H1 (cell line): Measurements from ENCODE around the gene MYH7. TPM values are rescaled to one million over a fixed set of nuclear protein-coding genes. Genes with fewer than 3 reads are reported as not detected.

Experiments used
- CTCF ChIA-PET: fragments of 300-600 bp; sonication (Branson Sonifier 250); formaldehyde crosslinking; loops from one replicate; lab custom pipeline; 2021; ENCODE audit not compliant: partially characterized antibody; lab: Charles Lee
- POLR2A ChIA-PET: fragments of 300-600 bp; sonication (Branson Sonifier 250); formaldehyde crosslinking; loops from one replicate; lab custom pipeline; 2021; ENCODE audit warnings: inconsistent platforms; ENCODE audit not compliant: partially characterized antibody; lab: Charles Lee
- DNase-seq, 2 experiments: peaks; one replicate each; pipeline versions ENCODE4 v3.0.0 to v3.0.0-alpha.2; 2010 to 2022; ENCODE audit warnings: low spot score in 2 of 2, low read depth in 1 of 2, mixed read lengths in 1 of 2
- FAIRE-seq: peaks from 2 replicates; lab custom pipeline; 2011; peaks lifted over from hg19 to GRCh38; lab: Jason Lieb, UNC
- H2AFZ ChIP-seq: 2 replicates; pipeline ENCODE4 v1.8.1; 2012; ENCODE audit warnings: low read length, inconsistent platforms
- H2AK5ac ChIP-seq: 2 replicates; pipeline ENCODE4 v1.6.1; 2013; ENCODE audit warnings: low read depth, low read length
- H2BK120ac ChIP-seq: replicated peaks from 2 replicates; pipeline ENCODE3; 2013; ENCODE audit warnings: low read depth, low read length, inconsistent platforms
- H2BK12ac ChIP-seq: 2 replicates; pipeline ENCODE4 v1.6.1; 2013; ENCODE audit warnings: low read depth, low read length
- H2BK15ac ChIP-seq: 2 replicates; pipeline ENCODE4 v1.6.1; 2013; ENCODE audit warnings: low read length
- H2BK20ac ChIP-seq: 2 replicates; pipeline ENCODE4 v1.6.1; 2013; ENCODE audit warnings: low read length
- H2BK5ac ChIP-seq: 2 replicates; pipeline ENCODE4 v1.6.1; 2013; ENCODE audit warnings: low read depth, low read length
- H3K14ac ChIP-seq: 2 replicates; pipeline ENCODE4 v1.6.1; 2013; ENCODE audit warnings: inconsistent platforms; ENCODE audit not compliant: insufficient read length
- H3K18ac ChIP-seq: 2 replicates; pipeline ENCODE4 v1.6.1; 2013; ENCODE audit warnings: low read length; ENCODE audit errors: extremely low read depth
- H3K23ac ChIP-seq: 2 replicates; pipeline ENCODE4 v1.6.1; 2013; ENCODE audit warnings: inconsistent platforms; ENCODE audit not compliant: insufficient read length
- H3K23me2 ChIP-seq: 2 replicates; pipeline ENCODE4 v1.6.1; 2013; ENCODE audit warnings: low read depth, low read length
- H3K27ac ChIP-seq: 2 replicates; pipeline ENCODE4 v1.6.1; 2011; ENCODE audit warnings: low read depth, low read length, inconsistent platforms
- H3K27me3 ChIP-seq, 4 experiments: replicated peaks in 1 of 4; 1 replicate in 1 of 4; 2 replicates in 3 of 4; pipeline versions ENCODE4 v1.6.1 to v1.8.1; 2011 to 2013; ENCODE audit warnings: low read length in 3 of 4, mild to moderate bottlenecking in 3 of 4, inconsistent platforms in 2 of 4, mixed read lengths in 2 of 4, moderate library complexity in 1 of 4; ENCODE audit not compliant: control insufficient read depth in 3 of 4, insufficient read depth in 3 of 4; ENCODE audit errors: extremely low read depth in 1 of 4
- H3K36me3 ChIP-seq, 4 experiments: 2 replicates each; pipeline versions ENCODE4 v1.6.1 to v1.8.1; 2011 to 2013; ENCODE audit warnings: mild to moderate bottlenecking in 4 of 4, low read length in 3 of 4, moderate library complexity in 2 of 4, control low read depth in 1 of 4, inconsistent platforms in 1 of 4; ENCODE audit not compliant: insufficient read depth in 4 of 4, control insufficient read depth in 2 of 4
- H3K4ac ChIP-seq: replicated peaks from 2 replicates; pipeline ENCODE3; 2013; ENCODE audit warnings: low read length, low read depth, mixed read lengths, inconsistent platforms; ENCODE audit not compliant: insufficient read length
- H3K4me1 ChIP-seq, 4 experiments: replicated peaks in 1 of 4; 1 replicate in 1 of 4; 2 replicates in 3 of 4; pipeline versions ENCODE4 v1.6.1 to v1.8.1; 2011 to 2013; ENCODE audit warnings: low read length in 3 of 4, inconsistent platforms in 2 of 4, mixed read lengths in 1 of 4; ENCODE audit not compliant: insufficient read depth in 4 of 4, control insufficient read depth in 3 of 4
- H3K4me2 ChIP-seq, 2 experiments: 2 replicates each; pipeline versions ENCODE4 v1.6.1 to v1.8.1; 2011 to 2013; ENCODE audit warnings: low read depth in 2 of 2, low read length in 2 of 2, control low read depth in 1 of 2, inconsistent platforms in 1 of 2, mild to moderate bottlenecking in 1 of 2; ENCODE audit not compliant: insufficient read depth in 1 of 2
- H3K4me3 ChIP-seq, 4 experiments: fragments of 200-600, 300-600 bp in 1 of 4; sonication (generic), shearing (Covaris generic), sonication (Bioruptor Twin) in 1 of 4; 2 replicates each; pipeline versions ENCODE4 v1.5.1 to v1.8.1; 2011 to 2016; ENCODE audit warnings: low read length in 4 of 4, low read depth in 3 of 4, control low read depth in 2 of 4, inconsistent platforms in 2 of 4, mild to moderate bottlenecking in 2 of 4, mixed read lengths in 1 of 4, moderate library complexity in 1 of 4; ENCODE audit not compliant: insufficient read depth in 2 of 4; ENCODE audit errors: extremely low read depth in 1 of 4
- H3K56ac ChIP-seq: replicated peaks from 2 replicates; pipeline ENCODE3; 2013; ENCODE audit warnings: low read depth, mild to moderate bottlenecking, mixed read lengths, low read length, inconsistent platforms; ENCODE audit not compliant: insufficient read length
- H3K79me1 ChIP-seq: 2 replicates; pipeline ENCODE4 v1.6.1; 2013; ENCODE audit warnings: low read depth, low read length, control low read depth
- H3K79me2 ChIP-seq, 2 experiments: 2 replicates each; pipeline versions ENCODE4 v1.6.1 to v1.8.1; 2012 to 2013; ENCODE audit warnings: low read length in 2 of 2, mild to moderate bottlenecking in 2 of 2, inconsistent platforms in 1 of 2; ENCODE audit not compliant: insufficient read depth in 2 of 2, control insufficient read depth in 1 of 2
- H3K9ac ChIP-seq, 4 experiments: replicated peaks in 1 of 4; 1 replicate in 1 of 4; 2 replicates in 3 of 4; pipeline versions ENCODE4 v1.6.1 to v1.8.1; 2011 to 2013; ENCODE audit warnings: low read depth in 3 of 4, low read length in 3 of 4, control low read depth in 2 of 4, mild to moderate bottlenecking in 2 of 4, moderate library complexity in 2 of 4, inconsistent platforms in 1 of 4; ENCODE audit errors: extremely low read depth in 1 of 4
- H3K9me3 ChIP-seq, 2 experiments: 2 replicates each; pipeline versions ENCODE4 v1.6.1 to v1.8.1; 2012 to 2013; ENCODE audit warnings: mild to moderate bottlenecking in 2 of 2, moderate library complexity in 2 of 2, control low read depth in 1 of 2, inconsistent platforms in 1 of 2, low read depth in 1 of 2, low read length in 1 of 2, mixed read lengths in 1 of 2; ENCODE audit not compliant: insufficient read depth in 2 of 2
- H4K20me1 ChIP-seq, 2 experiments: replicated peaks in 1 of 2; 2 replicates each; pipeline versions ENCODE3 to v1.8.1; 2011 to 2013; ENCODE audit warnings: inconsistent platforms in 2 of 2, low read length in 2 of 2, mild to moderate bottlenecking in 1 of 2; ENCODE audit not compliant: insufficient read depth in 2 of 2, control insufficient read depth in 1 of 2
- H4K5ac ChIP-seq: 2 replicates; pipeline ENCODE4 v1.6.1; 2013; ENCODE audit warnings: low read length, low read depth, mixed read lengths, inconsistent platforms; ENCODE audit not compliant: insufficient read length
- H4K8ac ChIP-seq: 2 replicates; pipeline ENCODE4 v1.8.0; 2013; ENCODE audit warnings: mild to moderate bottlenecking, moderate library complexity, low read length, inconsistent platforms; ENCODE audit not compliant: insufficient read depth; ENCODE audit errors: extremely low read depth
- H4K91ac ChIP-seq: replicated peaks from 2 replicates; pipeline ENCODE3; 2013; ENCODE audit warnings: low read length, mixed read lengths, inconsistent platforms; ENCODE audit not compliant: insufficient read length
- ATF3 ChIP-seq: IDR thresholded peaks from 2 replicates; pipeline ENCODE4 v1.6.1; 2011; ENCODE audit warnings: low read depth, mild to moderate bottlenecking, low read length; ENCODE audit not compliant: insufficient read depth
- CTCF ChIP-seq, 3 experiments: IDR thresholded peaks; 1 replicate in 2 of 3; 2 replicates in 1 of 3; pipeline versions ENCODE4 v1.5.1 to v1.6.1; 2011; ENCODE audit warnings: low read length in 3 of 3, mild to moderate bottlenecking in 3 of 3, inconsistent platforms in 2 of 3, low read depth in 1 of 3, moderate library complexity in 1 of 3; ENCODE audit not compliant: insufficient read depth in 1 of 3; ENCODE audit errors: control extremely low read depth in 1 of 3
- EGR1 ChIP-seq: IDR thresholded peaks from 2 replicates; pipeline ENCODE4 v1.6.1; 2011; ENCODE audit warnings: low read depth, low read length, borderline replicate concordance
- EZH2 ChIP-seq: fragments of 200-600 bp; sonication (generic); IDR thresholded peaks from 2 replicates; pipeline ENCODE4 v1.7.1; 2012; ENCODE audit warnings: low read depth, mild to moderate bottlenecking, moderate library complexity, low read length, inconsistent platforms; ENCODE audit not compliant: severe bottlenecking
- KDM1A ChIP-seq: fragments of 200-600, 300-600 bp; sonication (generic); IDR thresholded peaks from 2 replicates; pipeline ENCODE4 v1.7.1; 2016; ENCODE audit warnings: mild to moderate bottlenecking, low read length, borderline replicate concordance
- MAX ChIP-seq: IDR thresholded peaks from 2 replicates; pipeline ENCODE4 v1.6.1; 2012; ENCODE audit warnings: inconsistent platforms
- RBBP5 ChIP-seq: IDR thresholded peaks from 2 replicates; pipeline ENCODE4 v1.7.1; 2012; ENCODE audit warnings: low read depth, mild to moderate bottlenecking, inconsistent platforms, low read length, moderate library complexity, borderline replicate concordance
- SP2 ChIP-seq: IDR thresholded peaks from 2 replicates; pipeline ENCODE4 v1.6.1; 2012; ENCODE audit warnings: mild to moderate bottlenecking, low read length, inconsistent platforms
- WGBS, 2 experiments: shearing (Covaris generic) in 1 of 2; methylation state at CpG; one replicate each; pipeline versions ENCODE4 v1.1.6 to v1.1.7; 2013 to 2015; ENCODE audit warnings: low lambda C conversion rate in 2 of 2, mixed read lengths in 2 of 2, inconsistent platforms in 1 of 2, low coverage in 1 of 2, missing lambda C conversion rate in 1 of 2; ENCODE audit not compliant: insufficient replicate concordance in 2 of 2, insufficient coverage in 1 of 2, insufficient read length in 1 of 2; ENCODE audit errors: extremely low coverage in 1 of 2, missing lambda C conversion rate in 1 of 2; 5-methylcytosine and 5-hydroxymethylcytosine counted together
- polyA plus RNA-seq, 7 experiments: library from polyadenylated mRNA; depleted of rRNA in 3 of 7; stranded (reverse) in 5 of 7; unstranded in 2 of 7; fragments of >200 nt in 5 of 7; fragments of 200-250 nt in 2 of 7; gene quantifications; 1 replicate in 5 of 7; 2 replicates in 1 of 7; 4 replicates in 1 of 7; pipeline versions ENCODE4 v1.2.1 to v1.2.3, GENCODE V29; 2011 to 2013; ENCODE audit warnings: missing spikeins in 2 of 7, mixed read lengths in 2 of 7
- total RNA-seq: library from RNA; stranded (reverse); fragmentation: NEBNext Ultra II Directional; extraction: Animal tissue kit (Norgen Biotek cat#: 25700); gene quantifications from 2 replicates; pipeline ENCODE4 v1.2.1, GENCODE V29; 2021

MYH7 gene
- total and polyA plus RNA-seq, 2 of the 8 experiments (the other 6 are each of a cell fraction or from before 2014, with no cell fraction given): not detected

GRCh38 chr14:23439107-23439835 lies 3.8 kb upstream of the MYH7 start:
- Histone ChIP-seq H3K9ac (no peak overlapping the region), H2BK5ac (no peak overlapping the region), H3K4me2 (no peak overlapping the region), H2AFZ (no peak overlapping the region), H2BK15ac (no peak overlapping the region), H3K4me3 (no peak overlapping the region), H3K18ac (no peak overlapping the region), H2BK20ac (no peak overlapping the region), H3K27me3 (peaks cover 0 to 4% (median 1%) of the 10 kb centered on the region in 4 experiments; a peak in 3 of 7 replicates), H3K79me1 (no peaks in the 10 kb centered on the region), H3K79me2 (no peaks in the 10 kb centered on the region), H3K9me3 (no peaks in the 10 kb centered on the region), H3K4me1 (peaks cover 0 to 18% (median 11%) of the 10 kb centered on the region in 4 experiments; a peak in 6 of 7 replicates), H2BK12ac (no peak overlapping the region), H4K20me1 (no peaks in the 10 kb centered on the region), H4K8ac (peak overlapping the region; percentile 0), H3K27ac (no peak overlapping the region), H3K36me3 (no peaks in the 10 kb centered on the region), H4K5ac (no peak overlapping the region), H3K14ac (no peak overlapping the region), H3K23ac (no peak overlapping the region), H4K91ac (peak overlapping the region; percentile 46), H3K56ac (no peak overlapping the region), H2AK5ac (no peak overlapping the region), H3K23me2 (no peaks in the 10 kb centered on the region; the same call in none of the 2 replicates), H3K4ac (no peak overlapping the region), H2BK120ac (no peak overlapping the region)
- 90% methylated on average over 6 of the region's 6 CpGs; no CpG with 5 or more reads in 1 of the 2 experiments for WGBS, 2 experiments
- peak in 1 of 2 experiments; percentile 14 for DNase-seq
- ChIA-PET POLR2A (interaction anchor here (0.8 to 1.8 kb wide), 2 partner anchors 35 to 119 kb away, joined by 3 to 4 read pairs; partner anchors contain the start of gene PABPN1), CTCF (interaction anchor here (0.5 to 1.8 kb wide), 7 partner anchors 11 to 145 kb away, joined by 3 to 9 read pairs (median 4); partner anchors contain the start of gene CMTM5)
- no peak for FAIRE-seq
- no peak for TF ChIP-seq MAX
- no peak for TF ChIP-seq SP2
- no peak for TF ChIP-seq RBBP5
- no peak for TF ChIP-seq ATF3
- TF ChIP-seq KDM1A: no peak
- TF ChIP-seq CTCF (IDR thresholded peaks at IDR 0.05; ENCODE audit: control extremely low read depth in 1 of 3, insufficient read depth in 1 of 3, low read depth in 1 of 3, low read length in 3 of 3): no peak
- no peak for TF ChIP-seq EGR1
- TF ChIP-seq EZH2: no peak
